CD4-positive, alpha-beta T cell treated with Interleukin-21 for 1 hour (primary cell): ENCODE results near the gene MAPK11.
"Not testable (repeated sequence)": the region's sequence is repeated elsewhere in the genome, so short reads cannot be mapped to it uniquely, and the experiment has no call there.

ENCODE experiments used
- DNase-seq: peaks from one replicate; pipeline ENCODE4 v3.0.0-alpha.2; 2020

Gene MAPK11

DNA sequence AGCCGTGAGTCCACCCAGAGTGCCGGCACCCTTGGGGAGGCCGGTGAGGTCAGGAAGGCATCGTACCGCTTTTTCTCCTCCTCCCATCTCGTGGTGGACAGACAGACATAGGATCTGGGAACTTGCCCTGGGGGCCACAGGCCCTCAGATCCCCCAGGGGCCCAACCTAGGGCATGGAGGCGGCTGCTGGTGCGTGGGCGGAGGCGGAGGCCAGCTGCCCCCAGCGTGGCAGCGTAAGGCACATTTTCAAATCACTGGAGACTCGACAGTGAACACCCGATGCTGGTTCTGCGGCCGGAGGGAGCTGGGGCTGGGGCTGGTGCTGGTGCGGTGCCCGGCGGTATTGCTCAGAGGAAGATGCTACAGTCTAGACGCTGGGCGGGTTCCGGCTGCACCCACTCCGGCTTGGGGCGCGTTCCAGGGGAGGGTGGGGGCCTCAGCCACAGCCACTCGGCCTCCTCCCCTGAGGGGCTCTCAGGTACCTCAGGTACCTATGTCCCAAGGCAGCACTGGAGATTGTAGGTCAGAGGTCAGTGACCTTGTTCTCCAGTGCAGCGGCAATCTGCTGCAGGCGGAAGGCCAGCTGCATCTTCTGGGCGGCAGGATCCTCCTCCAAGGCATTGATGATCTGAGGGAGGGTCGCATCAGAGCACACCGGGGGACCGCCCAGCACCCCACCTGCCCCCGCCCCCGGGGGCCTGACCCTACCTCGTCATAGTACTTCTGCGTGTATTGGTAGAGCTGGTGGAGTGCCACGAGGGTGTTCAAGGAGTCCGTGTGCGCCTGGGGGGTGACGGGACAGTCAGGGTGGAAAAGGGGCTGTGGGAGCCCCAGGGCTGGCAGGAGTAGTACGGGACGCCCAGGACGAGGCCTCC lies 5.2 kb upstream of the MAPK11 start:
- DNase-seq, result no peak

DNA sequence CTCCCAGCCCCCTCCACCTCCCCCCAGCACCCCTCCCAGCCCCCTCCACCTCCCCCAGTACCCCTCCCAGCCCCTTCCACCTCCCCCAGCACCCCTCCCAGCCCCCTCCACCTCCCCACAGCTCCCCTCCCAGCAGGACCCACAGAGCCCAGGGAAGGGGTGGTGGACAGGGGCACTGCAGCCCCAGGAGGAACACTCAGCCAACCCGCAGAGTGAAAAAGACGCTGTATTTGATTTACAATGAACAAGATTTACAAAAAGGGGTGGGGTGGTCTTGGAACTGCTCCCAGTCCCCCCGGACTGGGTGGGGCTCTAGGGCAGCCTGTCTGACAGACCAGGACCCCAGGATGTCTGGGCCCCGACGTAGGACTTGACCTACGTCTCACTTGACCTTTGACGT lies 4.6 kb upstream of the MAPK11 start:
- DNase-seq, result no peak

DNA sequence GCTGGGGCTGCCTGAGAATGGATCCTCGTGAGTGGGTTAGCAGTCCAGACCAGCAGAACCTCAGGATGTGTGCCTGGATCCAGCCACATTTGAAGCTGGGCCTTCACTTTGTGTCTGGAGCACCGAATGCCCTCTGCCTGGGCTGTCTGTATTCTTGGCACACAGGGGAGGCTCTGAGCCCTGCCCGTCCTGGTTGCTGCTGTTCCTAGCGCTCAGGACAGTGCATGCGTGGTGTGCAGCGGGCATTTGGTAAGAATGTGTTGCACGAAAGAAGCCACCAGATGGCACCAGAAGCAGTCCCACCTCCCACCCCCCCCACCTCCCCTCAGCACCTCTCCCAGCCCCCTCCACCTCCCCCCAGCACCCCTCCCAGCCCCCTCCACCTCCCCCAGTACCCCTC lies 4.1 kb upstream of the MAPK11 start:
- peak; percentile 58 for DNase-seq

DNA sequence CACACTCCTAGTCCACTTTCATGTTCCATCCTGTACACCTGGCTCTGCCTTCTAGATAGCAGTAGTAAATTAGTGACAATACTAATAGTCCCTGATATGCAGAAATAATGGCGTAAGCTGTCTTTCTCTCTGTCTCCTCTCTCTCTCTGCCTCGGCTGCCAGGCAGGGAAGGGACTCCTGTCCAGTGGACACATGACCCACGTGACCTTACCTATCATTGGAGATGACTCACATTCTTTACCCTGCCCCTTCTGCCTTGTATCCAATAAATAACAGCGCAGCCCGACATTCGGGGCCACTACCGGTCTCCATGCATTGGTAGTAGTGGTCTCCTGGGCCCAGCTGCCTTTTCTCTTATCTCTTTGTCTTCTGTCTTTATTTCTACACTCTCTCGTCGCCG lies 3.6 kb upstream of the MAPK11 start:
- DNase-seq, result not testable (repeated sequence)

DNA sequence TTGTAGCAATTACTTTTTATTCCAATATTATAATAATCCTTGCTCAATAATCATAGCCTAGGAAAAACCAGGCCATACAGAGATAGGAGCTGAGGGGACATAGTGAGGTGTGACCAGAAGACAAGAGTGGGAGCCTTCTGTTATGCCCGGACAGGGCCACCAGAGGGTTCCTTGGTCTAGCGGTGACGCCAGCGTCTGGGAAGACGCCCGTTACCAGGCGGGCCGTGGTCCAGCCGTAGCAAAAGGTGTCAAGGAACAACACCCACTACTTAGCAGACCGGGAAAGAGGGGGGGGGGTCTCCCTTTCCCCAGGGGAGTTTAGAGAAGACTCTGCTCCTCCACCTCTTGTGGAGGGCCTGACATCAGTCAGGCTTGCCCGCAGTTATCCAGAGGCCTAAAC lies 3.2 kb upstream of the MAPK11 start:
- DNase-seq, result not testable (repeated sequence)

DNA sequence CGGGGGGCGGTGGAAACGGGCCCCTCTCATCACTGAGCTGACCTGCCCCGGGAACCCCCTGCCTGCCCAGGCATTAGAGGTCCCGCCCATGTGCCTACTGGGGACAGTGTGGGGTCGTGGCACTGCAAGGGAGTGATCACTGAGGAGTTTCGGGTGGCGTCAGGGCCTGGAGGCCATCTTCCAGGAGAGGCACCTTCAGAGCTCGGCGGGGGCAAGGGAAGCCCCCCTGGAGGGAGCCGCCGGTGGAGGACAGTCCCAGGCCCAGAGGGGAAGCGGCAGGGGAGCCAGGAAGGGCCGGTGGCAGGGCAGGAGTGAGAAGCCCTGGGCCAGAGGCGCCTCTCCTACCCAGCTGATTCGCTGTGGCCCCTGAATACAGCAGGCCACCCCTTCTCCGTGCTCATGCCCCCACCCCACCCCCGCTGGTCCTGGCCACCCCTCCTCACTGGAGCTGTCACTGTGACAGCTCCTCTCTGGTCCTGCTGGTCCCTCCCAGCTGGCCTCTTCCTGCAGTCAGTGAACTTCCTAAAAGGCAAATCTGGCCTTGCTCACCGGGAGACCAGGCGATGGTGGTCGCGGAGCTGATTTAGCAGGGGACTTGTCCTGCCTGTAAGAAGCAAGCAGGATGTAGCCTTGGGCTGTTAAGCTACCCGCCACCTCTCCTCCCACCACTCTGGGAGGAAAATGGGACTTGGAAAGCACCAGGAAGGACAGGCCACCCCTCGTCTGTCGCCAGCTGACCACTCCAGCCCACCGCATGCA lies 2.0 kb upstream of the MAPK11 start:
- DNase-seq, result no peak

DNA sequence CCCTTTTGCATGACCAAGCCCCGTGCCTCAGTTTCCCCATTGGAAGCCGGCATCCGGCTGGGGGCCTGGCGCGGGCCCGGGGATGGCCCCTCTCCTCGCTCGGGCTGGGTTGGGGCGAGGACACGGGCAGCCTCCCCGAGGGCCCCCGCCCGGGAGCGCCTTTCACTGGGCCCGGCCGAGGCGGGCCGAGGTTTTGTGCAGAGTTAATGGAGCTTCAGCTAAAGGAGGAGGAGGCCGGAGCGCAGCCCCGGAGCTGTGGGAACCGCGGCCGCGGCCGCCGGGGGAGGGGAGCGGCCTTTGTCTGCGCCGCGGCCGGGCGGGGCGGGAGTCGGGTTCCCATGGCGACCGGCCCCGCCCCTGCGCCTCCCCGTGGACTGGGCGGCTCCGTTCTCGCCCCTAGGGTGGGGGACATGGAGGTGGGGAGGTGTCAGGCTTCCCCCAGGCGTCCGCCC lies 1.4 kb upstream of the MAPK11 start:
- peak; percentile 73 for DNase-seq

DNA sequence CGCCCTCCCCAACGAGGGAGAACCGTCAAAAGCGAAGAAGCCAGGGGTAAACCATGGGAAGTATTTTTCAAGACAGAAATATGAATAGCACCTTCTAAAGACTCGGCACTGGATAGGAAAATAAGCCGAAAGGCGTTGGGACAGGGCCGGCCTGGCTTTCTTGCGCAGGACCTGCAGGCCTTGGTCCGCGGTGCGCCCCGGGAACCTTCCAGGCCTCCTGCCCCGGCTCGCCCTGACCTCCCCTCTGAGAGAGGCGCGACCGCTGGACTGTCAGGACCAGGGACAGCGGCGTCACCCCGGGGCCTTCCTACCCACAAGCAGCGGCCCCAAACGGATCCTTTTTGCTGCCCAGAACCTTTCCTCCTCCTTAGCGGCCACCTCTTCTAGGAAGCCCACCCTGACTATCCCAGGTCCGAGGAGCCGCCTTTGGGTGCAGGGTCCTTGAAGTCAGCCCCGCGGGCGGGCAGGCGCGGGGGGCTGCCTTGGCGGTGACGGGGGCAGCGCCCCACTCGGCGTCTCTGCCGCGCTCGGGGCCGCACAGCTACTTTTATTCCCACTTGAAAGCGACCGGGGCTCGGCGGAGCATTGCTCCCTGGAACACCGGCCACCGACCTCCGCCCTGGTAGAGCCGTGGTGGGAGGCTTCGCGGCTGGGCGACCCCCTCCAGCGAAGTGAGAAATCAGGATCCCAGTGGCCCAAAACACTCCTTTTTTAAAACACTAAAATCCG lies 650 bp upstream of the MAPK11 start:
- peak; percentile 74 for DNase-seq

DNA sequence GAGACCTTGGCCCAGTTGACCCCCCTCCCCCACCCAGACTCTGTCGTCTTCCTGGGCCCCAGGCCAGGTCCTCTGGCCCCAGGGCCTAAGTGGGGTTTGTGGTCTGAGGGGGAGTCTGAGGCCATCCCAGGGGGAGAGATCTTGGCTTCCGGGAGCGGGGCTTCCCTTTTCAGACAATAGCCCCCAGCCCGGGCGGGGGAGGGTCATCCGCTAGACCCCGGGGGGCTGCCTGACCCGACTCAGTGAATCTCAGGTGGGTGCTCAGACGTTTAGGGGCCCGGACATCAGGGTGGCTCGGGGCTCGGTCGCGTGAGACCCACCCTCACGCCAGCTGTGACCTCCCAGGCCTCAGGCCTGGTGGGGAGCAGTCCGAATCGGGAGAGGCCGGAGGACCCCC lies 609 bp downstream of the MAPK11 start:
- DNase-seq, result no peak

DNA sequence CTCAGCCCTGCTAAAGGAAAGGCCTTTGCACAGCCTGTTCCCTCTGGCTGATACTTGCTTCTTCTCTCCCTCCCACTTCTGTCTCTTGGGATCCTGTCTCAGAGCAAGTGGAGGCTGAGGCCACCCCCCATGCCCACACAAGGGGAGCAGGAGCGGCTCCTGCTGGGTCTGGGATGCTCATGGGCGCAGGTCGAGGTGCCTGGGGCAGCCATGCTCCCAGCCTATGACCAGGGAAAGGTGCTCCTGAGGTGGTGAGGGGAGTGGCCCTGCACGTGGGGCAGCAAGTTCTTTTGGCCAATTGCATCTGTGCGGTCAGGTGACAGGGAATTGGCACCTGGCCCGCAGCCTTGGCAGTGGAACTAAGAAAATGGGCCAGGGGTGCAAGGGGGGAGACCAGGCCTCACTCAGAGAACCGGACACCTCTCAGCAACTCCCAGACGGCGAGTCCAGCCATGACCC lies 1.5 kb downstream of the MAPK11 start:
- DNase-seq, result no peak

DNA sequence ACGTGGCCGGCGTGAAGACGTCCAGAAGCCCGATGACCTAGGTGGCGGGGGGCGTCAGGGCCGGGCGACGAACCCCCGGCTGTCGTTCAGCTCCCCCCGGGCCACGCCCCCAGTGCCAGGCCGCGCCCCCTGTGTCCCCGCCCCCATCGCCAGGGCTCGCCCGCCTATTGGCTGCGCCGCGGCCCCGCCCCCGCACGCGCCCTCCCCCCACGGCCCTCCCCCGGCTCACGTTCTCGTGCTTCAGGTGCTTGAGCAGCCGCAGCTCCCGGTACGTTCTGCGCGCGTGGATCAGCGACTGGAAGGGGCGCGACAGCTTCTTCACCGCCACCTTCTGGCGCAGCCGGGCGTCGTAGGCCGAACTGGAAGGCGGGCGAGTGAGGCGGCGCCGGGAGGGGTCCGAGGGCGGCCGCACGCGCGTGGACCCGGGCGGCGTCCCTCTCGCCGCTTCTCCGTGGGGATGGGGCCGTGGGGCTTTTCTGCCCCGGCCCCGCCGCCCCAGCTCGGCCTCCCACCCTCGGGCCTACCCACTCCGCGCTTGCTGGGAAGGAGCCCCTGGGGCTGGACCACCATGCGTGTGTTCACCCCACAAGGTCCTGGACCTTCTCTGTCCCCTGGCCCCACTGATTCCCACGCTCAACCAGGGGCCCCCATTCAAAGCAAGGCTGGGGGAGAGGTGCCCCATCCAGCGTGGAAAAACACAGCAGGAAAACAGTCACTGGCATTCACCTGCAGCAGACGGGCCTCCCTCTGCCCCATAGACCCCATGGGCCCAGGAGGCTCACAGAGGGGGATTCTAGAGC lies 2.4 kb downstream of the MAPK11 start:
- DNase-seq, result peak; percentile 64

DNA sequence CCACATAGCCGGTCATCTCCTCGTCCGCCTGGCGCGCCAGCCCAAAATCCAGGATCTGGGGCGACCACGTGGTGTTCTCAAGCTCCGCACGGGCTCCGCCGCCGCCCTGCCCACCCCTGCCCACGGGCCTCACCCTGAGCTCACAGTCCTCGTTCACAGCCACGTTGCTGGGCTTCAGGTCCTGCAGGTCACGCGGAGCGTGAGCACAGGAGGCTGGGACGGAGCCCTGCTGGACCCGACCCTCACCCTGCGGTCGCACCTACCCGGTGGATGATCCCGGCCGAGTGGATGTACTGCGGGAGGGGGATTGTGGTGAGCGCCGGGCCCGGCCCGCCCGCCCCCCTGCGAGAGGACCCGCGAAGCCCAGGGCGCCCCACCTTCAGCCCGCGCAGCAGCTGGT lies 3.2 kb downstream of the MAPK11 start:
- no peak for DNase-seq

DNA sequence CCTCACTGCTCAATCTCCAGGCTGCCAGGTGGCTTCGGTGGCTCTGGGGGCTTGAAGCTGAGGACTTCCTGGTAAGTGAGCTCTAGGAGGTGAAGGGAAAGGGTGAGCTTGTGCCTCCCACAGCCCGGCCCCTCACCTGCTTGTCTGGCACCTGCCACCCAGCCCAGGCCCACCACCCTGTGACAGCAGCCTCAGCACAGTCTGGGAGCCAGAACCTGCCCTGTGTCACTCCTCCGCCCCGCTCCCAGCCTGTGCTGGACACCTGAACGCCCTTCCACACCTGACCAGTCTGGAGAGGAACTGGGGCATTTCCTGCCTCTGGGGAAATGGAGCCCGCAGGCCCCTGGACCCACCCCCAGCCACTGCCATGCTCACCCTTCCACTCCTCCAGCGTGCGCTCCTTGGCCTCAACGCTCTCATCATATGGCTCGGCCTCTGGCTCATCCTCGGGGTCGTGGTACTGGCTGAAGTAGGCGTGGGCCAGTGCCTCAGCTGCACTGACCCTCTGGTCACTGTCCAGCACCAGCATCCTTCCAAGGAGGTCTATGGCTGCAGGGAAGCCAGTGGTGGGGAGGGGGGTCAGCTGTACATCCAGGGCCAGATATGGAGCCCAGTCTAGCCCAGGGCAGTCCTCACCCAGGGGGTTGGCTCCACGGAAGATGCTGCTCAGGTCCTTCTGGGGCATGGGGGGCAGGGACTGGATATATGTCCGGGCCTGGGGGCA lies 5.1 kb downstream of the MAPK11 start:
- no peak for DNase-seq

DNA sequence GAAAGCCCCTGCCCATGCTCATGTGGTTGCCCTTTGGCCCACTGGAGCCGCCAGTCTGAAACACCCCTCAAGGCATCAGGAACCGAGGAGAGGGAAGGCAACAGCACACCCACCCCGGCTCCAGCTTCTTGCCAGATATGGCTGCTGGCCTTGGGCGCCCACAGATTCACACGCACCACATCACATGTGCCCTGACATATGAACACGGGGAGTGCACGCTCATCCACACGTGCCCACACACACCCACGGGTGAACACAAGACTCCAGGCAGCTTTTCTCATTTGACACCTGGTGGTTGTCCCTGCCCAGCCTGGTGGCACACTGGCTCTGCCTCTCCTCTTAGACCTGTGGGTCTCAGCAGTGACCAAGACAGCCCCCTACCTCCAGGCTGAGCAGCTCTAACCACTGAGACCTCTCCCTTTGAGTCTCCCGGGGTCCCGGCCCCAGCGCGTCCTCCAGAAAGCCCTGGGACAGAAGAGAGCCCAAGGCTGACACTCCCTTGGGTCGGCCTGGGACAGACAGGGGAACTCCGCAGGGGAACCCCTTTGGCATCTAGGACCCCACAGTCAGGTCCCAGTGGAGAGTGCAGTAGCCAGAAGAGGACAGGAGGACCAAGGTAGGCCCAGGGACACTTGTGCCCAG lies 6.0 kb downstream of the MAPK11 start:
- DNase-seq, result no peak

DNA sequence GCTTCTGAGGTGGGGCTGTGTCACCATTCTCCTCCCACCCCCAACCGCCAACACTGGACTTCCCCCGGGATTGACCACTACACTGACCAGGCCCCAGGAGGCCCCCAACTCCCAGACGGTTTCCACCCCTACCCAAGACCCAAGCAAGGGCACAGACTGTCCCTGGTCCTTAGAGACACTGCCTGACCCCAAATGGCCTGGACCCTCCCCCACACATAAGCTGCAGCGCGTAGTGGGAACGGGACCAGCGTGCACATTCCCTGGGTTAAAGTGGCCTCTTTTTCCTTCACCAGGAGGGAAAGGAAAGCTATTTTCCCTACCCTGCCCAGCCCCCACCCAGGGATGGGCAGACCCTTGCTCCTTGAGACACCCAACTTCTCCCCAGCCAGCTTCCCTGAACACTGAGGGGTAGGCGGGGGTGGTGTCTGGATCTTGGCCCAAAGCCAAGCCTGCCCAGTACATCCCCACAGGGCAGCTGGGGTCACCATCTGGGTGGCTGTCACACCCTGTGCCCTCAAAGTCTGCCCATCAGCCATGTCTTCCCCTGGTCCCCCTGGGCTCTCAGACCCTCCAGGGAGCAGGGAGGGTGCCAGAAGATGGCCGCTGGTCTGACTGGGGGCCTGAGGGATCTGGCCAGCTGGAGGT lies 7.1 kb downstream of the MAPK11 start:
- no peak for DNase-seq

DNA sequence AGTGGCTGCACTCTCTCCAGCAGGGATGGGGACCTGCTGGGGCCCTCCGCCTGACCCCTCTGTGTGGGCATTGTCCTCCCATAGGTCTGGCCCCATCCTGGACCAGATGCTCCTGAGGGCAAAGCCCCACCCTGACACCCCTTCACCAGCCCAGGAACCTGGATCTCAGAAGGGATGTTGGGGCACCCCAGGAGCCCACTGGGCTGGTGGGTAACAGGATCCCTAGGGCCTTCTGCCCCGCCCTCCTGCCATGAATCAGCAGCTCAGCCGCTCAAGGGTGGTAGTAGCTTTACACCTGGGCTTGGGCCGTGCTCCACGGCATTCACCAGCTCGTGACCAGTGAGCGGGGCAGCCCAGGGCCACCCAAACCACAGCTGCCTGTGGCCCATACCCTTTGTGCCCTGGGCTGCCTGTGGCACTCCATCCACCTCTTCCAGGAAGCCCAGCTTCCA lies 7.7 kb downstream of the MAPK11 start:
- no peak for DNase-seq

DNA sequence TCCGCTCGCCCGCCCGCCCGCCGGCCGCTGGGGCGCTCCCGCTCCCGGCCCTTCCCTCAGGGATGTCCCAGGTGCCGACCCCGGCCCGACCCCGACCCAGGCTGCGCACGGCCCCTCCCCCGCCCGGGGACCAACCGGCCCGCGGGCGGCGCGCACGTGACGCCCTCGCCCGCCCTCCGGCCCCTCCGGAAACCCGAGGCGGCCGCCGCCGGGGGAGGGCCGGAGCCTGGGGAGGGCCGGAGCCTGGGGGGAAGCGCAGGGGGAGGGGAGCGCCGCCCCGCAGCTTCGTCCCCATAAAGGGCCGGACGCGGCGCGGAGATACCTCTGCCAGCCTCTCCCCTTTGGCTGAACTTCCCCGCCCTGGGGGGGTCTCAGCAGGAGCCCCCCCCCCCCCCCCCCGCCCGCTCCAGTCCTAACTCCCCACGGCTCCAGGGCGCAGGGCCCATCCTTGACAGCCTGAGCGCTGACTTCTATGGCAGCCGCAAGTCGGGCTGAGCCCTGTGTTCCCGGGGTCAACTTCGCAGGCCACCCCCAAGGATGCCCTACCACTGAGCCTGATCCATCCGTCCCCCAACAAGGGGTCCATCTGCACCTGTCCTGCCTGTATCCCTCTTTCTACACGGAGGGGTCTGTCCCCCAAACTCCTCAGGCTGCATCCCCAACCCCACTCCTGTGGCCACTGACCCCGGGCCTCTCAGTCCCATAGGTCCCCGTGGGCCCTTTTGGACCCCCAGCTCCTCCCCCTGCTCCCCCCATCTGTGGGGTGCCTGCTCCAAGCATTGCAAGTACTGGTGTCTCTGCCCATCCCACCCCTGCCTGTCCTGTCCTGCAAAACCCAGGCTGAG lies 8.3 kb downstream of the MAPK11 start, which contains the start of gene MAPK12:
Gene MAPK12 (minus strand): TSS at position 69 of the 845 bp plus-strand sequence. CDS start 174 bp downstream, outside the sequence.
- no peak for DNase-seq

DNA sequence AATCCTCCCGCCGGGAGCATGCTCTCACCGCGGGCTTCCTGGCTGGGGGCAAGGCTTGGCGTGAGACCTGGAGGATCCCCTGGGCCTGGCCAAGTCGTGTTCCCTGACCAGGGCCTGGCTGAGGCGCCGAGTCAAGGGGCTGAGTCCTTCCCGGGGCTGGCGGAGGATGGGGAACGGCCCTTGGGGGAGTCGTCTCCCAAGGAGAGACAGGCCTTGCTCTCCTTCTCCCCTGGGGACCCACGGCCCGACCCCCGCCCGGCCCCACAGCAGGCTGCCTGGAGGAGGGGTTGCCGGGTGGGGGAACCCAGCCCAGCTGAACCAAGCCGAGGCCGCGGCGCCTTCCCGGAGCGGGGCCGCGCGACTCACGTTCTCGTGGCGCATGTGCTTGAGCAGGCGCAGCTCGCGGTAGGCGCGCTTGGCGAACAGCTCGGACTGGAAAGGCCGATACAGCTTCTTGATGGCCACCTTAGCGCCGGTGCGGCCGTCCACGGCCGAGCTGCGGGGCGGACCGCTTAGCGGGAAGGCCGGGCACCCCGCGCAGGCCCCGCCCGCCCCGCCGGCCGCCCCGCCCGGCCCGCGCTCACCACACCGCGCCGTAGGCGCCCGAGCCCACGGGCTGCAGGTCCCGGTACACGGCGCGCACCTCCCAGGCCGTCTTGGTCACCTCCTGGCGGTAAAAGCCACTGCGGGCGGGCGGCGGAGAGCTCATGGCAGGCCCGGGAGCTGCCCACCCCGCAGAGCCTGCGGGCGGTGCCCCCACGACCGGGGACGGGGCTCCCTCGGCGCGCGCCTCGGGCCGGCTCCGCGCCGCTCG lies 9.2 kb downstream of the MAPK11 start:
- no peak for DNase-seq

DNA sequence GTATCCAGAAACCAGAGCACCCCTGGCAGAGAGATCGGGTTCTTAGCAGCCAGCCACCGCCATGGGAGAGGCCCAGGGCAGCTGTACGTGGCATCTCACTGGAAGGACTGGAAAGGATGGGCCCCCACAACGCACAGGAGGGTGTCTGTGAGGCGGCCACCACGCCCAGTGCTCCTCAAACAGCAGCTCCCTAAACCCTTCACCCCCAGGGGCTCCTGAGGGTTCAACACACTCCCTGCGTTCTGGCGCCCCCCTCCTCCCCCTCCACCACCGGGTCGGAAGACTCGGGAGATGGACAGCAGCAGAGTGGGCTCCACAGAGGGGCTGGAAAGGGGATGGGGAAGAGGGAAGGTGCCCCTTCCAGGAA lies 9.8 kb downstream of the MAPK11 start:
- DNase-seq, result no peak
